H9 (cell line): ENCODE measurements around the gene HCN4. TPM values are rescaled to one million over a fixed set of nuclear protein-coding genes. Genes with fewer than 3 reads are reported as not detected.

Experiments used
- DNase-seq: peaks from one replicate; pipeline ENCODE4 v3.0.0-alpha.2; 2017
- H2AFZ ChIP-seq: one replicate; pipeline ENCODE4 v1.6.1; 2013; ENCODE audit warnings: mild to moderate bottlenecking, low read length, control low read depth, moderate library complexity
- H2AK5ac ChIP-seq: 2 replicates; pipeline ENCODE4 v1.6.1; 2013; ENCODE audit warnings: low read length, control low read depth, mixed read lengths; ENCODE audit not compliant: insufficient read length
- H2BK120ac ChIP-seq: one replicate; pipeline ENCODE4 v1.6.1; 2013; ENCODE audit warnings: low read depth, mild to moderate bottlenecking, low read length, control low read depth, inconsistent platforms; ENCODE audit not compliant: poor library complexity, severe bottlenecking
- H2BK12ac ChIP-seq: 2 replicates; pipeline ENCODE4 v1.6.1; 2013; ENCODE audit warnings: low read length, control low read depth, mixed read lengths, low read depth; ENCODE audit not compliant: insufficient read length
- H2BK15ac ChIP-seq: 2 replicates; pipeline ENCODE4 v1.6.1; 2013; ENCODE audit warnings: low read depth, low read length, control low read depth
- H2BK20ac ChIP-seq: one replicate; pipeline ENCODE4 v1.6.1; 2013; ENCODE audit warnings: low read depth, mild to moderate bottlenecking, low read length, control low read depth, inconsistent platforms; ENCODE audit not compliant: poor library complexity, severe bottlenecking
- H2BK5ac ChIP-seq: 2 replicates; pipeline ENCODE4 v1.6.1; 2013; ENCODE audit warnings: low read length, control low read depth, mixed read lengths; ENCODE audit not compliant: insufficient read length
- H3K14ac ChIP-seq: 2 replicates; pipeline ENCODE4 v1.6.1; 2013; ENCODE audit warnings: low read length, control low read depth; ENCODE audit not compliant: insufficient read depth
- H3K18ac ChIP-seq: 2 replicates; pipeline ENCODE4 v1.6.1; 2013; ENCODE audit warnings: low read depth, mild to moderate bottlenecking, mixed read lengths, low read length, control low read depth; ENCODE audit not compliant: insufficient read length
- H3K23ac ChIP-seq: 2 replicates; pipeline ENCODE4 v1.6.1; 2013; ENCODE audit warnings: low read length, control low read depth, mixed read lengths, low read depth; ENCODE audit not compliant: insufficient read length
- H3K23me2 ChIP-seq: 2 replicates; pipeline ENCODE4 v1.6.1; 2013; ENCODE audit warnings: low read depth, mild to moderate bottlenecking, mixed read lengths, low read length, control low read depth; ENCODE audit not compliant: insufficient read length, poor library complexity, severe bottlenecking
- H3K27ac ChIP-seq: 2 replicates; pipeline ENCODE4 v1.5.1; 2013; ENCODE audit warnings: low read length, control low read depth, mixed read lengths, low read depth; ENCODE audit not compliant: insufficient read length
- H3K27me3 ChIP-seq: 2 replicates; pipeline ENCODE4 v1.6.1; 2013; ENCODE audit warnings: low read length, control low read depth, inconsistent platforms; ENCODE audit not compliant: insufficient read depth
- H3K4ac ChIP-seq: 2 replicates; pipeline ENCODE4 v1.6.1; 2013; ENCODE audit warnings: low read depth, mild to moderate bottlenecking, control low read depth, inconsistent platforms, low read length, moderate library complexity
- H3K4me1 ChIP-seq: 2 replicates; pipeline ENCODE4 v1.6.1; 2013; ENCODE audit warnings: low read length, control low read depth, inconsistent platforms; ENCODE audit not compliant: insufficient read depth
- H3K4me2 ChIP-seq: 2 replicates; pipeline ENCODE4 v1.6.1; 2013; ENCODE audit warnings: low read length, control low read depth, mixed read lengths; ENCODE audit not compliant: insufficient read length, insufficient read depth
- H3K56ac ChIP-seq: 2 replicates; pipeline ENCODE4 v1.6.1; 2013; ENCODE audit warnings: low read depth, mild to moderate bottlenecking, mixed read lengths, low read length, control low read depth; ENCODE audit not compliant: insufficient read length
- H3K79me1 ChIP-seq: 2 replicates; pipeline ENCODE4 v1.6.1; 2013; ENCODE audit warnings: low read depth, mild to moderate bottlenecking, moderate library complexity, low read length, control low read depth, inconsistent platforms; ENCODE audit not compliant: insufficient read depth, poor library complexity, severe bottlenecking
- H3K79me2 ChIP-seq: 2 replicates; pipeline ENCODE4 v1.6.1; 2013; ENCODE audit warnings: low read length, control low read depth, inconsistent platforms; ENCODE audit not compliant: insufficient read depth
- H3K9ac ChIP-seq: 2 replicates; pipeline ENCODE4 v1.6.1; 2013; ENCODE audit warnings: low read length, control low read depth, mixed read lengths; ENCODE audit not compliant: insufficient read length; ENCODE audit errors: extremely low read depth
- H3K9me3 ChIP-seq: one replicate; pipeline ENCODE4 v1.6.1; 2013; ENCODE audit warnings: low read depth, low read length, inconsistent platforms; ENCODE audit not compliant: control insufficient read depth
- H3T11ph ChIP-seq: one replicate; pipeline ENCODE4 v1.6.1; 2013; ENCODE audit warnings: mild to moderate bottlenecking, low read length, control low read depth, inconsistent platforms
- H4K20me1 ChIP-seq: one replicate; pipeline ENCODE4 v1.6.1; 2013; ENCODE audit not compliant: control insufficient read depth, insufficient read length, insufficient read depth
- H4K5ac ChIP-seq: 2 replicates; pipeline ENCODE4 v1.6.1; 2013; ENCODE audit warnings: low read depth, mild to moderate bottlenecking, mixed read lengths, low read length, control low read depth; ENCODE audit not compliant: insufficient read length
- H4K8ac ChIP-seq: replicated peaks from 2 replicates; pipeline ENCODE4 v1.6.1; 2013; ENCODE audit warnings: low read length, control low read depth, mixed read lengths, low read depth; ENCODE audit not compliant: insufficient read length
- H4K91ac ChIP-seq: 2 replicates; pipeline ENCODE4 v1.6.1; 2013; ENCODE audit warnings: low read depth, mild to moderate bottlenecking, moderate library complexity, mixed read lengths, low read length, control low read depth; ENCODE audit not compliant: insufficient read length
- H3K27ac Mint-ChIP-seq, 3 experiments: 2 replicates in 2 of 3; 3 replicates in 1 of 3; pipeline ENCODE4 v1.8.0; 2020 to 2021; ENCODE audit warnings: mixed read lengths in 3 of 3, mild to moderate bottlenecking in 1 of 3, moderate library complexity in 1 of 3
- H3K27me3 Mint-ChIP-seq: 2 replicates; pipeline ENCODE4 v1.8.0; 2021; ENCODE audit warnings: low read depth, mild to moderate bottlenecking, moderate library complexity, mixed read lengths
- H3K36me3 Mint-ChIP-seq, 3 experiments: 2 replicates in 2 of 3; 3 replicates in 1 of 3; pipeline ENCODE4 v1.8.0; 2020 to 2021; ENCODE audit warnings: low read depth in 3 of 3, mixed read lengths in 3 of 3; ENCODE audit not compliant: insufficient read depth in 1 of 3
- H3K4me1 Mint-ChIP-seq, 2 experiments: 2 replicates each; pipeline ENCODE4 v1.8.0; 2020; ENCODE audit warnings: mixed read lengths in 2 of 2
- H3K4me3 Mint-ChIP-seq, 2 experiments: 2 replicates in 1 of 2; 3 replicates in 1 of 2; pipeline ENCODE4 v1.8.0; 2020 to 2021; ENCODE audit warnings: mild to moderate bottlenecking in 2 of 2, mixed read lengths in 2 of 2, moderate library complexity in 1 of 2
- H3K9me3 Mint-ChIP-seq, 2 experiments: 2 replicates in 1 of 2; 3 replicates in 1 of 2; pipeline ENCODE4 v1.8.0; 2020; ENCODE audit warnings: mild to moderate bottlenecking in 2 of 2, mixed read lengths in 2 of 2, moderate library complexity in 1 of 2
- WGBS: extraction: QIAGEN DNeasy Blood & Tissue Kit; methylation state at CpG from one replicate; pipeline ENCODE4 v1.1.7; 2013; ENCODE audit warnings: missing lambda C conversion rate, low lambda C conversion rate, mixed read lengths; ENCODE audit not compliant: insufficient read length; ENCODE audit errors: extremely low coverage; 5-methylcytosine and 5-hydroxymethylcytosine counted together
- total RNA-seq: library from RNA; stranded (reverse); gene quantifications from 2 replicates; pipeline ENCODE4 v1.2.1, GENCODE V29; 2021
- TF ChIP-seq, protein P1 (sequence below): fragments of 200-600 bp; sonication (generic); conservative IDR thresholded peaks from 3 replicates; pipeline ENCODE4 v1.8.0; 2021; ENCODE audit warnings: antibody characterized with exemption, mild to moderate bottlenecking

HCN4 gene
- total RNA-seq, 1 experiment from 2014 or later, result 10.5 TPM

DNA sequence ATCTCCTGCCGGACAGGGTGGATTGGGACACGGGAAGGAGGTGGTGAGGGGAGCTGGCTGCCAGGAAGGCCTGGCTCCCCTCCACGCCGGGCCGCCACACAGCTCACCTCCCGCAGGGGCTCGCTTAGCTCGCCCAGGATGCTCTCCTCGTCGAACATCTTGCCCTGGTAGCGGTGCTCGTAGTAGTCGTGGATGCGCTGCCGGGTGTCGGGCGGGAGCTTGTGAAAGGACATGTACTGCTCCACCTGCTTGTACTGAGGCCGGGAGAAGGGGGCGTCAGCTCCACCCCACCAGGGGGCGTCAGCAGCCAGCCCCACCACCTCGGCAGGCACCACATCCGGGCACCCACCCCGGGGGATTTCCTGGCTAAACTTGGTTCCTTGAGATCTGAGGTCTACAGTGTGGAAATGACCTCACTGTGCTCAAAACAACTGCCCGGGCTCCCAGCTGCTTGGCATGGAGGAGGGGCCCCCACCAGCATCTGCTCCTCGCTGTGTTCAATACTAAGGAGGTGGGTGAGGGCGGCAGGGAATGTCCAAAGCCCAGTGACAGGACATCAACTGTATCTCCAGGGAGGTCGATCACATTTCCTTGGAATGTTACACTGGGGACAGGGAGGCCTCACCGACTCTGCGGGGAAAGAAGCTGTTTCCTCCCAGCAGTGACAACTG lies 43.4 kb downstream of the HCN4 start:
- no peaks in the 10 kb centered on the region for H3K79me2 ChIP-seq
- no peaks in the 10 kb centered on the region for H3K9me3 ChIP-seq
- no peak overlapping the region for H2AK5ac ChIP-seq
- no peak overlapping the region for H3K56ac ChIP-seq
- H3K79me1 ChIP-seq, result no peaks in the 10 kb centered on the region
- no peak overlapping the region for H2BK20ac ChIP-seq
- no peak overlapping the region for H3K27ac ChIP-seq
- Mint-ChIP-seq H3K4me1 (peaks cover 4 to 6% of the 10 kb centered on the region in 2 experiments; a peak in 3 of 4 replicates), H3K9me3 (no peaks in the 10 kb centered on the region; a peak in 1 of 5 replicates), H3K4me3 (no peak overlapping the region), H3K27me3 (no peaks in the 10 kb centered on the region; the same call in 1 of the 2 replicates), H3K36me3 (peaks cover 15 to 43% (median 32%) of the 10 kb centered on the region in 3 experiments), H3K27ac (peak overlapping the region in 1 of 3 experiments; percentile 81; a peak in 1 of 7 replicates)
- no peak overlapping the region for H2AFZ ChIP-seq
- no peak overlapping the region for H2BK120ac ChIP-seq
- H3K4ac ChIP-seq, result no peak overlapping the region
- H3K4me1 ChIP-seq, result no peaks in the 10 kb centered on the region
- H3K27me3 ChIP-seq, result no peaks in the 10 kb centered on the region
- TF ChIP-seq, protein P1, sequence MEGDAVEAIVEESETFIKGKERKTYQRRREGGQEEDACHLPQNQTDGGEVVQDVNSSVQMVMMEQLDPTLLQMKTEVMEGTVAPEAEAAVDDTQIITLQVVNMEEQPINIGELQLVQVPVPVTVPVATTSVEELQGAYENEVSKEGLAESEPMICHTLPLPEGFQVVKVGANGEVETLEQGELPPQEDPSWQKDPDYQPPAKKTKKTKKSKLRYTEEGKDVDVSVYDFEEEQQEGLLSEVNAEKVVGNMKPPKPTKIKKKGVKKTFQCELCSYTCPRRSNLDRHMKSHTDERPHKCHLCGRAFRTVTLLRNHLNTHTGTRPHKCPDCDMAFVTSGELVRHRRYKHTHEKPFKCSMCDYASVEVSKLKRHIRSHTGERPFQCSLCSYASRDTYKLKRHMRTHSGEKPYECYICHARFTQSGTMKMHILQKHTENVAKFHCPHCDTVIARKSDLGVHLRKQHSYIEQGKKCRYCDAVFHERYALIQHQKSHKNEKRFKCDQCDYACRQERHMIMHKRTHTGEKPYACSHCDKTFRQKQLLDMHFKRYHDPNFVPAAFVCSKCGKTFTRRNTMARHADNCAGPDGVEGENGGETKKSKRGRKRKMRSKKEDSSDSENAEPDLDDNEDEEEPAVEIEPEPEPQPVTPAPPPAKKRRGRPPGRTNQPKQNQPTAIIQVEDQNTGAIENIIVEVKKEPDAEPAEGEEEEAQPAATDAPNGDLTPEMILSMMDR, result peak; percentile 64
- no peak overlapping the region for H4K91ac ChIP-seq
- no peak overlapping the region for H3K14ac ChIP-seq
- no peak overlapping the region for H3K18ac ChIP-seq
- no peak overlapping the region for H2BK12ac ChIP-seq
- peak; percentile 46 for DNase-seq
- H3K9ac ChIP-seq, result no peak overlapping the region
- no peak overlapping the region for H3K4me2 ChIP-seq
- no peak overlapping the region for H4K8ac ChIP-seq
- H3K23me2 ChIP-seq, result peaks cover 3% of the 10 kb centered on the region
- no peak overlapping the region for H2BK5ac ChIP-seq
- no peak overlapping the region for H3K23ac ChIP-seq
- H4K5ac ChIP-seq, result no peak overlapping the region
- no peak overlapping the region for H3T11ph ChIP-seq
- H2BK15ac ChIP-seq, result no peak overlapping the region
- no CpG with 5 or more reads among the region's 29 CpGs for WGBS
- H4K20me1 ChIP-seq, result no peaks in the 10 kb centered on the region
